GM12878 (cell line): Measurements from ENCODE around the gene TNRC6C. TPM values are rescaled to one million over a fixed set of nuclear protein-coding genes. Genes with fewer than 3 reads are reported as not detected.

ENCODE experiments used
- DPF2 ChIP-seq: fragments of 450-650 bp; IDR thresholded peaks from 2 replicates; pipeline ENCODE4 v1.6.1; 2017; ENCODE audit warnings: mild to moderate bottlenecking
- EZH2 ChIP-seq: IDR thresholded peaks from 2 replicates; pipeline ENCODE4 v1.6.1; 2012; ENCODE audit warnings: low read depth, mild to moderate bottlenecking, control low read depth, inconsistent platforms, low read length, borderline replicate concordance; ENCODE audit not compliant: control insufficient read depth
- MAX ChIP-seq: IDR thresholded peaks from 2 replicates; pipeline ENCODE4 v1.6.1; 2012; ENCODE audit warnings: low read depth, low read length, improper control_type of control experiment
- PRDM15 ChIP-seq: fragments of 450-650 bp; formaldehyde crosslinking; IDR thresholded peaks from 2 replicates; pipeline ENCODE4 v1.4.0; 2020; ENCODE audit warnings: mild to moderate bottlenecking, moderate library complexity
- RAD21 ChIP-seq: IDR thresholded peaks from 2 replicates; pipeline ENCODE4 v1.6.1; 2011; ENCODE audit warnings: mild to moderate bottlenecking, low read depth, low read length, moderate library complexity; ENCODE audit not compliant: insufficient read depth
- SUZ12 ChIP-seq: fragments of 200-600 bp; sonication (generic); IDR thresholded peaks from one replicate; pipeline ENCODE4 v1.6.1; 2018; ENCODE audit warnings: antibody characterized with exemption, mild to moderate bottlenecking; ENCODE audit not compliant: unreplicated experiment
- TAF1 ChIP-seq: IDR thresholded peaks from 2 replicates; pipeline ENCODE4 v1.6.1; 2011; ENCODE audit warnings: mild to moderate bottlenecking, low read depth, low read length, borderline replicate concordance
- polyA plus RNA-seq, 11 experiments: library from polyadenylated mRNA; depleted of rRNA in 4 of 11; unstranded in 6 of 11; stranded (reverse) in 5 of 11; fragments of >200 nt; fragmentation: Nextera tagmentation in 4 of 11; fragmentation: Illumina TruSeq in 1 of 11; extraction: Ambion mirVana in 4 of 11; extraction: Trizol in 1 of 11; gene quantifications; 1 replicate in 1 of 11; 2 replicates in 10 of 11; pipeline versions ENCODE4 v1.2.1 to v1.2.3, GENCODE V29; 2011 to 2016; ENCODE audit warnings: inconsistent platforms in 2 of 11, missing spikeins in 2 of 11, low read depth in 1 of 11
- total RNA-seq, 4 experiments: library from RNA; depleted of rRNA in 3 of 4; stranded (reverse); fragments of >200 nt in 3 of 4; fragmentation: Illumina TruSeq in 1 of 4; extraction: Trizol in 1 of 4; gene quantifications; 2 replicates each; pipeline versions ENCODE4 v1.2.1 to v1.2.3, GENCODE V29; 2013 to 2021
- TF ChIP-seq, protein P1 (sequence below): fragments of 150-350 bp; IDR thresholded peaks from 2 replicates; pipeline ENCODE4 v1.6.1; 2016; ENCODE audit warnings: low read depth, low read length
- TF ChIP-seq, protein P2 (sequence below): fragments of 450-650 bp; IDR thresholded peaks from 2 replicates; pipeline ENCODE4 v1.6.1; 2018; ENCODE audit warnings: mild to moderate bottlenecking, low read depth, moderate library complexity; ENCODE audit not compliant: partially characterized antibody
- TF ChIP-seq, protein P3 (sequence below): fragments of 450-650 bp; IDR thresholded peaks from 2 replicates; pipeline ENCODE4 v1.6.1; 2017; ENCODE audit warnings: antibody characterized with exemption, mild to moderate bottlenecking, moderate library complexity

Gene TNRC6C
- total and polyA plus RNA-seq, 10 of the 15 experiments (the other 5 are each of a cell fraction or from before 2014, with no cell fraction given) = 0.40 to 6.1 (median 0.96) TPM

DNA sequence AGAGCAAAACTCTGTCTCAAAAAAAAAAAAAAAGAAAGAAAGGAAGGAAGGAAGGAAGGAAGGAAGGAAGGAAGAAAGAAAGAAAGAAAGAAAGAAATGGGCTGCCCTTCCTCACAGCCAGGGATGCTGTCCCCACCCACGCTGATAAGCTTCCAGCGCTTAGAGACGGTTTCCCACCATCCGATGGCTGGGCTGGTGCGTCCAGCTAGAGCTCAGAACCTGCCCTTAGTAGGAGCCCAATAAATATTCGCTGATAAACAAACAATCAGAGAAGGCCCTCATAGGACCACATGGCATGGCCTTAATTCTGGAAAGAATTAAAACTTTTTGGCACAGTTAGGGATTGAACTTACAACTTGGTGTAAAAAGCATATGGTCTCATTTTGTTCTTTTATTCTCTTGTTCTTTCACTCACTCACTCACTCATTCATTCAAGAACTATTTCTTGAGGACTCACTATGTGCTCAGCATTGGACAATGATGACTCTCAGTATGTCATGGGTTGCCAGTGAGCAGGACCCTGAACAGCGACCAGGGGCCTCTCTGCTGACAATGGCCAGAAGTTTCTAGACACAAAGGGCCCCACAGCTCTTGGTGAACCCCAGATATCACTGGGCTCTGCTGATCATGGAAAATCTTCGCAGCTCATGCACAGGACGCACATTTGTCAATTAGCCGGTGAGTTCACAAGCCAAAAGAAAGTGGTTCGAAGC is 32.5 kb upstream of the TNRC6C start (continued):
- TF ChIP-seq, protein P1, sequence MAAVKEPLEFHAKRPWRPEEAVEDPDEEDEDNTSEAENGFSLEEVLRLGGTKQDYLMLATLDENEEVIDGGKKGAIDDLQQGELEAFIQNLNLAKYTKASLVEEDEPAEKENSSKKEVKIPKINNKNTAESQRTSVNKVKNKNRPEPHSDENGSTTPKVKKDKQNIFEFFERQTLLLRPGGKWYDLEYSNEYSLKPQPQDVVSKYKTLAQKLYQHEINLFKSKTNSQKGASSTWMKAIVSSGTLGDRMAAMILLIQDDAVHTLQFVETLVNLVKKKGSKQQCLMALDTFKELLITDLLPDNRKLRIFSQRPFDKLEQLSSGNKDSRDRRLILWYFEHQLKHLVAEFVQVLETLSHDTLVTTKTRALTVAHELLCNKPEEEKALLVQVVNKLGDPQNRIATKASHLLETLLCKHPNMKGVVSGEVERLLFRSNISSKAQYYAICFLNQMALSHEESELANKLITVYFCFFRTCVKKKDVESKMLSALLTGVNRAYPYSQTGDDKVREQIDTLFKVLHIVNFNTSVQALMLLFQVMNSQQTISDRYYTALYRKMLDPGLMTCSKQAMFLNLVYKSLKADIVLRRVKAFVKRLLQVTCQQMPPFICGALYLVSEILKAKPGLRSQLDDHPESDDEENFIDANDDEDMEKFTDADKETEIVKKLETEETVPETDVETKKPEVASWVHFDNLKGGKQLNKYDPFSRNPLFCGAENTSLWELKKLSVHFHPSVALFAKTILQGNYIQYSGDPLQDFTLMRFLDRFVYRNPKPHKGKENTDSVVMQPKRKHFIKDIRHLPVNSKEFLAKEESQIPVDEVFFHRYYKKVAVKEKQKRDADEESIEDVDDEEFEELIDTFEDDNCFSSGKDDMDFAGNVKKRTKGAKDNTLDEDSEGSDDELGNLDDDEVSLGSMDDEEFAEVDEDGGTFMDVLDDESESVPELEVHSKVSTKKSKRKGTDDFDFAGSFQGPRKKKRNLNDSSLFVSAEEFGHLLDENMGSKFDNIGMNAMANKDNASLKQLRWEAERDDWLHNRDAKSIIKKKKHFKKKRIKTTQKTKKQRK = no peak
- TF ChIP-seq, protein P2, sequence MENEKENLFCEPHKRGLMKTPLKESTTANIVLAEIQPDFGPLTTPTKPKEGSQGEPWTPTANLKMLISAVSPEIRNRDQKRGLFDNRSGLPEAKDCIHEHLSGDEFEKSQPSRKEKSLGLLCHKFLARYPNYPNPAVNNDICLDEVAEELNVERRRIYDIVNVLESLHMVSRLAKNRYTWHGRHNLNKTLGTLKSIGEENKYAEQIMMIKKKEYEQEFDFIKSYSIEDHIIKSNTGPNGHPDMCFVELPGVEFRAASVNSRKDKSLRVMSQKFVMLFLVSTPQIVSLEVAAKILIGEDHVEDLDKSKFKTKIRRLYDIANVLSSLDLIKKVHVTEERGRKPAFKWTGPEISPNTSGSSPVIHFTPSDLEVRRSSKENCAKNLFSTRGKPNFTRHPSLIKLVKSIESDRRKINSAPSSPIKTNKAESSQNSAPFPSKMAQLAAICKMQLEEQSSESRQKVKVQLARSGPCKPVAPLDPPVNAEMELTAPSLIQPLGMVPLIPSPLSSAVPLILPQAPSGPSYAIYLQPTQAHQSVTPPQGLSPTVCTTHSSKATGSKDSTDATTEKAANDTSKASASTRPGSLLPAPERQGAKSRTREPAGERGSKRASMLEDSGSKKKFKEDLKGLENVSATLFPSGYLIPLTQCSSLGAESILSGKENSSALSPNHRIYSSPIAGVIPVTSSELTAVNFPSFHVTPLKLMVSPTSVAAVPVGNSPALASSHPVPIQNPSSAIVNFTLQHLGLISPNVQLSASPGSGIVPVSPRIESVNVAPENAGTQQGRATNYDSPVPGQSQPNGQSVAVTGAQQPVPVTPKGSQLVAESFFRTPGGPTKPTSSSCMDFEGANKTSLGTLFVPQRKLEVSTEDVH = no peak
- no peak for TF ChIP-seq EZH2
- TF ChIP-seq RAD21 = no peak
- TF ChIP-seq, protein P3, sequence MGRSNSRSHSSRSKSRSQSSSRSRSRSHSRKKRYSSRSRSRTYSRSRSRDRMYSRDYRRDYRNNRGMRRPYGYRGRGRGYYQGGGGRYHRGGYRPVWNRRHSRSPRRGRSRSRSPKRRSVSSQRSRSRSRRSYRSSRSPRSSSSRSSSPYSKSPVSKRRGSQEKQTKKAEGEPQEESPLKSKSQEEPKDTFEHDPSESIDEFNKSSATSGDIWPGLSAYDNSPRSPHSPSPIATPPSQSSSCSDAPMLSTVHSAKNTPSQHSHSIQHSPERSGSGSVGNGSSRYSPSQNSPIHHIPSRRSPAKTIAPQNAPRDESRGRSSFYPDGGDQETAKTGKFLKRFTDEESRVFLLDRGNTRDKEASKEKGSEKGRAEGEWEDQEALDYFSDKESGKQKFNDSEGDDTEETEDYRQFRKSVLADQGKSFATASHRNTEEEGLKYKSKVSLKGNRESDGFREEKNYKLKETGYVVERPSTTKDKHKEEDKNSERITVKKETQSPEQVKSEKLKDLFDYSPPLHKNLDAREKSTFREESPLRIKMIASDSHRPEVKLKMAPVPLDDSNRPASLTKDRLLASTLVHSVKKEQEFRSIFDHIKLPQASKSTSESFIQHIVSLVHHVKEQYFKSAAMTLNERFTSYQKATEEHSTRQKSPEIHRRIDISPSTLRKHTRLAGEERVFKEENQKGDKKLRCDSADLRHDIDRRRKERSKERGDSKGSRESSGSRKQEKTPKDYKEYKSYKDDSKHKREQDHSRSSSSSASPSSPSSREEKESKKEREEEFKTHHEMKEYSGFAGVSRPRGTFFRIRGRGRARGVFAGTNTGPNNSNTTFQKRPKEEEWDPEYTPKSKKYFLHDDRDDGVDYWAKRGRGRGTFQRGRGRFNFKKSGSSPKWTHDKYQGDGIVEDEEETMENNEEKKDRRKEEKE = no peak
- no peak for TF ChIP-seq PRDM15 (CRISPR knock-in tag)
- no peak for TF ChIP-seq MAX
- TF ChIP-seq SUZ12 = no peak
- no peak for TF ChIP-seq TAF1
- TF ChIP-seq DPF2 = no peak
